Esophagus squamous epithelium (tissue), 4 donors: ENCODE results near the gene ARMC9.

Source experiments
- CTCF ChIP-seq, 6 experiments: fragments of 450-650 bp in 4 of 6; fragments of 200-600 bp in 2 of 6; sonication (generic) in 2 of 6; IDR thresholded peaks; one replicate each; pipeline ENCODE4 v1.5.1; 2016 to 2019; ENCODE audit warnings: antibody characterized with exemption in 6 of 6, mild to moderate bottlenecking in 4 of 6, moderate library complexity in 4 of 6
- POLR2A ChIP-seq, 4 donors: fragments of 450-650 bp; IDR thresholded peaks; one replicate each; pipeline ENCODE4 v1.6.1; 2017; ENCODE audit warnings: antibody characterized with exemption in 4 of 4, mild to moderate bottlenecking in 4 of 4, moderate library complexity in 3 of 4

GRCh38 chr2:231161252-231161839 is 37.1 kb upstream of the ARMC9 start:
- no peak for TF ChIP-seq POLR2A (IDR thresholded peaks at IDR 0.05)
- TF ChIP-seq CTCF (IDR thresholded peaks at IDR 0.05): no peak
